ENCODE measurements around the gene SLC29A2. TPM values are rescaled to one million over a fixed set of nuclear protein-coding genes. Genes with fewer than 3 reads are reported as not detected.

SLC29A2 gene
- total RNA-seq, 1 experiment from 2014 or later: 39.7 TPM

- Histone ChIP-seq H3K79me2 (ENCODE audit: insufficient read depth, low read length) (no peaks in the 10 kb centered on the region), H4K20me1 (ENCODE audit: insufficient read depth) (no peaks in the 10 kb centered on the region), H3K36me3 (ENCODE audit: control insufficient read depth in 1 of 2, insufficient read depth in 2 of 2, low read length in 2 of 2) (no peaks in the 10 kb centered on the region), H3K27ac (ENCODE audit: low read depth, low read length) (peak overlapping the region; percentile 79), H2AFZ (ENCODE audit: low read depth, low read length, poor library complexity, severe bottlenecking) (no peak overlapping the region), H3K27me3 (ENCODE audit: insufficient read depth, low read length) (no peaks in the 10 kb centered on the region), H3K4me3 (replicated peaks in 1 of 2; ENCODE audit: low read depth in 1 of 2, low read length in 2 of 2) (peak overlapping the region; percentile 38 to 48), H3K4me2 (ENCODE audit: low read length) (peak overlapping the region; percentile 99), H3K9me2 (ENCODE audit: insufficient read depth) (no peaks in the 10 kb centered on the region), H3K9ac (ENCODE audit: low read length) (peak overlapping the region; percentile 59), H3K9me3 (ENCODE audit: control insufficient read depth in 1 of 2, insufficient read depth in 1 of 2, low read depth in 1 of 2, low read length in 2 of 2) (no peaks in the 10 kb centered on the region), H3K4me1 (ENCODE audit: control insufficient read depth in 1 of 2, insufficient read depth in 2 of 2, low read length in 2 of 2) (peaks cover 16 to 37% of the 10 kb centered on the region in 2 experiments)
- ATAC-seq: no peak
- ChIA-PET POLR2A (interaction anchor here (1.0 to 3.0 kb wide), 12 partner anchors 15 to 364 kb away, joined by 3 to 18 read pairs (median 6); partner anchors contain the start of genes BRMS1, MRPL11, RBM4 and RBM4B), RAD21 (ENCODE audit: low non-redundant PET in 1 of 2, low total read pairs in 2 of 2, uncharacterized antibody in 2 of 2, unreplicated experiment in 2 of 2) (interaction anchor here in 1 of 2 experiments (1.1 to 2.9 kb wide), 4 partner anchors 13 to 72 kb away, joined by 3 to 12 read pairs (median 6); partner anchors contain the start of gene RIN1), CTCF (interaction anchor here (1.0 to 3.4 kb wide), 14 partner anchors 8 to 743 kb away, joined by 3 to 121 read pairs (median 12); partner anchors contain the start of genes RAB1B, RBM4B, RIN1 and ZNRD2)
- BruUV-seq (replicated peaks): no TSS peak
- intact Hi-C loops (cut with micrococcal nuclease): loop anchor here (5.0 kb wide), 2 partner anchors 59 to 74 kb away; partner anchors contain the start of gene SLC29A2
- no peak for TF ChIP-seq RAD21 (IDR thresholded peaks at IDR 0.05; ENCODE audit: low read depth)
- no peak for TF ChIP-seq SIN3A (IDR thresholded peaks at IDR 0.05; ENCODE audit: low read depth)
- peak in 1 of 3 experiments; percentile 36; a peak in 2 of 6 replicates for TF ChIP-seq CTCF (IDR thresholded peaks at IDR 0.05 in 2 of 3, conservative IDR thresholded peaks at IDR 0.05 in 1 of 3; ENCODE audit: borderline replicate concordance in 1 of 3, insufficient read depth in 1 of 3, low read depth in 2 of 3, low read length in 2 of 3)
- DNase-seq (ENCODE audit: low read depth, low spot score): no peak
These were observed 58.0 kb downstream of the SLC29A2 start for GRCh38 chr11:66313321-66314185.

Data from HCT116 (cell line).